Thyroid gland (tissue), 4 donors: ENCODE results near the gene CHCHD6.

Experiments used
- POLR2A ChIP-seq, 2 donors: fragments of 450-650 bp; IDR thresholded peaks; one replicate each; pipeline ENCODE4 v1.6.1; 2017; ENCODE audit warnings: antibody characterized with exemption in 2 of 2, mild to moderate bottlenecking in 2 of 2, moderate library complexity in 1 of 2
- TF ChIP-seq, protein P1 (sequence below), 6 experiments: fragments of 200-600 bp in 3 of 6; fragments of 450-650 bp in 3 of 6; sonication (generic) in 3 of 6; IDR thresholded peaks; one replicate each; pipeline ENCODE4 v1.5.1; 2016 to 2019; ENCODE audit warnings: antibody characterized with exemption in 6 of 6, mild to moderate bottlenecking in 2 of 6, inconsistent platforms in 1 of 6, moderate library complexity in 1 of 6

DNA sequence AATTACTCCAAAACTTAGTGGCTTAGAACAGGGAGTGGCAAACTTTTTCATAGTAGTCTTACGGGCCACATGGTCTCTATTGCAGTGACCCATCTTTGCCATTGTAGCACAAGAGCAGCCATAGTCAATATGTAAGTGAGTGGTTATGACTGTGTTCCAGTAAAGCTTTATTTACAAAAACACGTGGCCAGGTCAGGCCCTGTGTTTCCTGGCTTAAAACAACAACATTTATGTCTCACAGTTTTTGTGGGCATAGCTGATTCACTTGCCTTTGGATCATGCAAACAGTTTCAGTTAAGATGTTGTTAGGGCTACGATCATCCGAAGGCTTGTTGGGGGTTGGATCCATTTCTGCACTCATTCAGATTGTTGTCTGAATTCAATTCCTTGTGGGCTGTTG, 103.8 kb downstream of the CHCHD6 start:
- TF ChIP-seq, protein P1, sequence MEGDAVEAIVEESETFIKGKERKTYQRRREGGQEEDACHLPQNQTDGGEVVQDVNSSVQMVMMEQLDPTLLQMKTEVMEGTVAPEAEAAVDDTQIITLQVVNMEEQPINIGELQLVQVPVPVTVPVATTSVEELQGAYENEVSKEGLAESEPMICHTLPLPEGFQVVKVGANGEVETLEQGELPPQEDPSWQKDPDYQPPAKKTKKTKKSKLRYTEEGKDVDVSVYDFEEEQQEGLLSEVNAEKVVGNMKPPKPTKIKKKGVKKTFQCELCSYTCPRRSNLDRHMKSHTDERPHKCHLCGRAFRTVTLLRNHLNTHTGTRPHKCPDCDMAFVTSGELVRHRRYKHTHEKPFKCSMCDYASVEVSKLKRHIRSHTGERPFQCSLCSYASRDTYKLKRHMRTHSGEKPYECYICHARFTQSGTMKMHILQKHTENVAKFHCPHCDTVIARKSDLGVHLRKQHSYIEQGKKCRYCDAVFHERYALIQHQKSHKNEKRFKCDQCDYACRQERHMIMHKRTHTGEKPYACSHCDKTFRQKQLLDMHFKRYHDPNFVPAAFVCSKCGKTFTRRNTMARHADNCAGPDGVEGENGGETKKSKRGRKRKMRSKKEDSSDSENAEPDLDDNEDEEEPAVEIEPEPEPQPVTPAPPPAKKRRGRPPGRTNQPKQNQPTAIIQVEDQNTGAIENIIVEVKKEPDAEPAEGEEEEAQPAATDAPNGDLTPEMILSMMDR (IDR thresholded peaks at IDR 0.05), result no peak
- no peak for TF ChIP-seq POLR2A (IDR thresholded peaks at IDR 0.05)
